CD4-positive, alpha-beta T cell treated with Interleukin-17A for 4 hours (primary cell): Measurements from ENCODE around the gene CEBPG.

Experiments
- DNase-seq: peaks from one replicate; pipeline ENCODE4 v3.0.0-alpha.2; 2020; ENCODE audit warnings: mixed read lengths

Gene CEBPG

GRCh38 chr19:33426621-33427361 lies 53.3 kb downstream of the CEBPG start:
- no peak for DNase-seq

- no peak for DNase-seq
Measured at GRCh38 chr19:33427801-33428626, 54.5 kb downstream of the CEBPG start.

GRCh38 chr19:33428627-33429125 lies 55.2 kb downstream of the CEBPG start:
- no peak for DNase-seq

- peak; percentile 60 for DNase-seq
Measured at GRCh38 chr19:33429891-33430673, 56.6 kb downstream of the CEBPG start.

GRCh38 chr19:33430674-33431277 lies 57.3 kb downstream of the CEBPG start:
- DNase-seq, result peak; percentile 76

GRCh38 chr19:33432015-33432414 lies 58.5 kb downstream of the CEBPG start:
- no peak for DNase-seq
